GM12864 (cell line): Measurements from ENCODE around the gene NUP210.

Experiments used
- DNase-seq: peaks from one replicate; pipeline ENCODE4 v3.0.0-alpha.2; 2011; ENCODE audit warnings: low read depth
- H3K4me3 ChIP-seq: 2 replicates; pipeline ENCODE4 v1.5.1; 2011; ENCODE audit warnings: mild to moderate bottlenecking, low read depth, low read length, control low read depth
- TF ChIP-seq, protein P1 (sequence below): IDR thresholded peaks from 2 replicates; pipeline ENCODE4 v1.5.1; 2011; ENCODE audit warnings: low read depth, mild to moderate bottlenecking, moderate library complexity, low read length, control low read depth, inconsistent platforms; ENCODE audit errors: missing control alignments

The NUP210 gene

DNA sequence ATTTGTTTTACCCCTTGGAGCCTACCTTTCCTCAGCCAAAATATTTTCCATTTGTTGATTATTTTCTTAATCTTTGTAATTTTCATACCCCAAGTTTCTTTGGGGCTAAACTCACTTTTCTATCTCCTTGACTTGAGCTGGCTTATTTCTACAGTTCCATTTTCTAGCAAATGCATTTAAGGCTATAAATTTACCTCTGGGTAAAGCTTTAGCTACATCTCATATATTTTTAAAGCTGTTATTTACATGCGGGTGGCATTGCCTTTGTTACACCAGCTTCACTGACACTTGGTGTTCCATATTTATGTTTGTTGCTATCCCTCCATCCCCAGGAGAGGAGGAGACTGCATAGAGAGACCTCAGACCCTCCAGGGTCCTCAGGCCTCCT lies 136.3 kb downstream of the NUP210 start:
- TF ChIP-seq, protein P1, sequence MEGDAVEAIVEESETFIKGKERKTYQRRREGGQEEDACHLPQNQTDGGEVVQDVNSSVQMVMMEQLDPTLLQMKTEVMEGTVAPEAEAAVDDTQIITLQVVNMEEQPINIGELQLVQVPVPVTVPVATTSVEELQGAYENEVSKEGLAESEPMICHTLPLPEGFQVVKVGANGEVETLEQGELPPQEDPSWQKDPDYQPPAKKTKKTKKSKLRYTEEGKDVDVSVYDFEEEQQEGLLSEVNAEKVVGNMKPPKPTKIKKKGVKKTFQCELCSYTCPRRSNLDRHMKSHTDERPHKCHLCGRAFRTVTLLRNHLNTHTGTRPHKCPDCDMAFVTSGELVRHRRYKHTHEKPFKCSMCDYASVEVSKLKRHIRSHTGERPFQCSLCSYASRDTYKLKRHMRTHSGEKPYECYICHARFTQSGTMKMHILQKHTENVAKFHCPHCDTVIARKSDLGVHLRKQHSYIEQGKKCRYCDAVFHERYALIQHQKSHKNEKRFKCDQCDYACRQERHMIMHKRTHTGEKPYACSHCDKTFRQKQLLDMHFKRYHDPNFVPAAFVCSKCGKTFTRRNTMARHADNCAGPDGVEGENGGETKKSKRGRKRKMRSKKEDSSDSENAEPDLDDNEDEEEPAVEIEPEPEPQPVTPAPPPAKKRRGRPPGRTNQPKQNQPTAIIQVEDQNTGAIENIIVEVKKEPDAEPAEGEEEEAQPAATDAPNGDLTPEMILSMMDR, result no peak
- no peak for DNase-seq
- H3K4me3 ChIP-seq, result no peak overlapping the region

DNA sequence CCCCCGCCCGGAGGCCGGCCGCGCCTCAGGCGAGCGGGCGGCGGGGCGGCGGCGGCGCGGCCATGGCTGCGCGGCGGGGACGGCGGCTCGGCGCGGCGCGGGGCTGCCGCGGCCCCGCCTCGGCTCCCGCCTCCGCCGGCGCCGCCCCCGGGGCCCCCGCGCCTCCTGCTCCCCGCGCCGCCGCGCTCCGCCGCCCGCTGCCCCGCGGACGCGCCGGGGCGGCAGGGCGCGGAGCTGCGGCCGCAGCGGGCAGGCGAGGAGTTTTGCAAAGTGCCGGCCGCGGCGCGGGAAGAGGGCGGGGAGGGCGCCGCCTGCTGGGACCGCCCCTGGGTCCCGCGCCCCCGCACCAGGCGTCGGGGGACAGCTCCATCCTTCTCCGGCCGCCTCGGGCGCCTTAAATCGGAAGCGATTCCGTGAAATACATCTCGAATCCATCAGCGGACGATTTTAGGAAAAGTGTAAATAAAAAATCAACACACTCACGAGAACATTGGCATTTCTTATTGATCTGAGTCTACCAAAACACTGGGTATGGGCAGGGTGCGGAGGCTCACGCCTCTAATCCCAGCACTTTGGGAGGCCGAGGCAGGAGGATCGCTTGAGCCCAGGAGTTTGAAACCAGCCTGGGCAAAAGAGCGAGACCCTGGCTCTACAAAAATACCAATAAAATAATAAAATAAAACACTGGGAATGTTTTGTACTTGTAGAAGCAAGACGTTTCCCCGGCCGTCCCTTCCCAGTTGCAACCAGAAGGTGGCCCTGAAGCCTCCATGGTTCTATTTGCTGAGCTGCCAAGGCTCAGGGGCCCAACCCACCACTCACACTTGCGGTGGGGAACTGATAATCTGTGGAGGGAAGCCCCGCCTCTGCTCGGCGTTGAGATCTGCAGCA lies 136.9 kb downstream of the NUP210 start:
- H3K4me3 ChIP-seq, result no peak overlapping the region
- TF ChIP-seq, protein P1, result no peak
- DNase-seq, result no peak

DNA sequence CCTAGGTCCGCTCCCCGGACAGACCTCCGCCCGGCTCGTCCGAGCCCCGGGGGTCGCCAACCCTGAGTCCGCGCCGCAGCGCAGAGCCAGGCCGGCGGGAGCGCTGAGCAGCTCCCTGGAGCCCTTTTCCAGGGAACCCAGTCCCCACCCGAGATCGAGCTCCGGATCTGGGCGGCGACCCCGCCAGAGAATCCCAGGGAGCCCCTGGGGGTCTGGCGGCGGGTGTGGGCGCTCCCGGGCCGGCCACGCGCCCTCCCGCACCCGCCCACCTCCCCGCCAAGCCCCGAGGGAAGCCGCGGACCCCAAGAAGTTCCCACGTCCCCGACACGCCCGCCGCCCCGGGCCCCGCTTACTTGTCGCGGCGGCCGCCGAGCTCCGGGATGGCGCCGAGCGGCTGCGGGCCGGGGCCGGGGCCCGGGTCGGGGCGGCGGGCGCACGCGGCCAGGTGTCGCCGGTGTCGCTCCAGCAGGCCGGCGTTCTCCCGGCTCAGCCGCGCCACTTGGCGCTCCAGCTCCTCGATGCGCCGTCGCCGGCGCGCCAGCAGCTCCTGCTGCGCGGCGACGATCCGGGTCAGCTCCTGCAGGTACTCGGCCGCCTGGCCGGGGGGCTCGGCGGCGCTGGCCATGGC lies 137.7 kb downstream of the NUP210 start:
- DNase-seq, result no peak
- TF ChIP-seq, protein P1, result no peak
- H3K4me3 ChIP-seq, result no peak overlapping the region

DNA sequence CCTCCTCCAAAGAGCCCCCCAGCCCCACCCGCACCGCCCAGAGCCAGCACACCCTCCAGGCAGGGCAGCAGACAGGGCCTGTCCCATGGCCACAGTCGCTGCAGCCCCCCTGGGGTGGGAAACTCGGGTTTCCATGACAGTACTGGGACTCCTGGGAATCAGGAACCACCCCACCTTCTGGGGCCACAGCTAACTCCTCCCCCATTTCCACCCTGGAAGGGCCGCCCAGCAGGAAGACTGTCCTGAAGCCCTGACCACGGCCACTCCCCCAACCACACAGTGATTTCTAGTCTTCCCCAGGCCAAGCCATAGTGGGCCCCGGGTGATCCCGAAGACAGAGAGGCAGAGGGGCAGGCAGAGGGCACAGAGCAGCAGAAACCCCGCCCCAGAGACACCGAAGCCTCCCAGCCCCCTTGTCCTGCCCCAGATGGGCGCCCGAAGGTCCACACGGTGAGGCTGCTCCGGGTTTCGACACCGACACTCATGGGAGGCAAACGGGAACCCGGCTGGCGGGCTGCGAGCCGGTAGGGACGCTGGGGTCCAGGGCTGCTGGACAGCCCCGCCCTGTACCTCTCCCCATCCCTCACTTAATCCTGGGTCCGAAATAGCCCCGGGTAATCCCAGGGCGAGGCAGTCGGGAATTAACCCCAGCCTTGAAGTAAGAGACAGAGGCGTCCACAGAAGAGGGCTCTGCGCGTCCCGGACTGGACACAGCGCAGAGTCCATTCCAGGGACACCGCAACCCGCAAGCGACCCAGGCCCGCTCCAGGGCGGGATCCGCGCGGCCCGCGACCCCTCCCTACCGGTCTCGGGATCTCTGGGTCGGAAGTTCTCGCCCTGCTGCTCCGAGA lies 138.4 kb downstream of the NUP210 start:
- H3K4me3 ChIP-seq, result no peak overlapping the region
- no peak for DNase-seq
- TF ChIP-seq, protein P1, result no peak

DNA sequence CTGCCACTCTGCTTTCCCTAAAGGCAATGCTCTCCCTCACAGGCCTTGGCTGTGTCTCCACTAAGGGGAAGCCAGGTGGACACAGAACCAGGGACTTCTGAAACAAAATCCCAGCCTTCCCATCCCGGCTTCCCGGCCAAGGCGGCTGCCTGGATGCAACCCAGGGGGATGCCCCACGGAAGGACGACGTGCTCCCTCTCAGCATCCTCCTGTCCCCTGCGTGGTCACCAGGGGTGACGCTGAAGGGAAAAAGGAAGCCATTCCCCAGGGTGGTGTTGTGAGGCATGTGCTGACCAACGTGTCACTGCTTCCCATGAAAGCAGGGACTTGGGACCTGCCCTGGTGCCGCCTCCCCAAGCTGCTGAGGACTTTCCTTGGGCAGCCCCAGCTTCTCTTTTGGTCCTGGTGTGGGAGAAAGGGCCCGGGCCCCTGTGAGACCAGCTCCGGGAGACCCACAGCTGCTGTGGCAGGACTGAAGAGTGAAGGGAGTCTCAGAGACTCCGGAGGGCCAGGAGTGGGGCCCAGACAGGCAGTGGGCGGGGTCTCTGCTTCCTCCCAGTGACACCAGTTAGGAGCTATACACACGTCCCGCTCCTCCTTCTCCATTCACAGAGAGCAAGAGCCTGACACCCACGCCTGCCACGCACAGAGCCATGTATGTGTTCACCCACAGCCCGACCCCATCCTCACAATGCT lies 139.2 kb downstream of the NUP210 start:
- DNase-seq, result no peak
- TF ChIP-seq, protein P1, result no peak
- H3K4me3 ChIP-seq, result no peak overlapping the region

DNA sequence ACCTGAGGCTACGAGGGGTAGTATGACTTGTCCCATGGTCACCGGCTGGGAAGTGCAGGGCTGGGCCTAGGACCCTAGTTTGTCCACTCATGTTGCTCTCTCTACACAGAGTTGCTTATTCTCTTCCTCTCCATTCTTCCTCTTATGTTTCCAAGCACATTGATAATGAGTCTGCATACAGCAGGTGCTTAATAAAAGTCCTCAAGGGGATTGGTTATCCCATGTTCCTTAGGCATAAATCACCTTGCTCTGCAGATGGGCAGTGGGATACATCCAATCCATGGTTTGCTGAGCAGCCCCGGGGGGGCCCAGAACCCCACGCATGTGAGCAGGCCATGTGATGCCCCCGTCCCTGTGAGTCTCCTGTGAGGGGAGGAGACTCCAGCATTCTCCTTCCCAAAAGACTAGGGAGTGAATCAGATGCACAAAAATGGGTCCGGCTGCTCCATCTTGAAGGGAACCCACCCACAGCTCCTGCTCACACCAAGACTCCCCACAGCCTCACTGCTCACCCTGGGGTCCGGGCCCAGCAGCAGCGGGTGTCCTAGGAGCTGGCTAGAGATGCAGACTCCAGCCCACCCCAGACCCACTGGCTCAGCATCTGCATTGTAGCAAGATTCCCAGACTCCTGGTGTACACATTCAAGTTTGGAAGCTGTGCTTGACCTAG lies 139.9 kb downstream of the NUP210 start:
- DNase-seq, result no peak
- TF ChIP-seq, protein P1, result no peak
- no peak overlapping the region for H3K4me3 ChIP-seq
